H9 (cell line): ENCODE data around the gene HMCES. TPM values are rescaled to one million over a fixed set of nuclear protein-coding genes. Genes with fewer than 3 reads are reported as not detected.
"Not testable (repeated sequence)": the region's sequence is repeated elsewhere in the genome, so short reads cannot be mapped to it uniquely, and the experiment has no call there.

Source experiments
- DNase-seq: peaks from one replicate; pipeline ENCODE4 v3.0.0-alpha.2; 2017
- H2AFZ ChIP-seq: one replicate; pipeline ENCODE4 v1.6.1; 2013; ENCODE audit warnings: mild to moderate bottlenecking, low read length, control low read depth, moderate library complexity
- H2AK5ac ChIP-seq: 2 replicates; pipeline ENCODE4 v1.6.1; 2013; ENCODE audit warnings: low read length, control low read depth, mixed read lengths; ENCODE audit not compliant: insufficient read length
- H2BK120ac ChIP-seq: one replicate; pipeline ENCODE4 v1.6.1; 2013; ENCODE audit warnings: low read depth, mild to moderate bottlenecking, low read length, control low read depth, inconsistent platforms; ENCODE audit not compliant: poor library complexity, severe bottlenecking
- H2BK12ac ChIP-seq: 2 replicates; pipeline ENCODE4 v1.6.1; 2013; ENCODE audit warnings: low read length, control low read depth, mixed read lengths, low read depth; ENCODE audit not compliant: insufficient read length
- H2BK15ac ChIP-seq: 2 replicates; pipeline ENCODE4 v1.6.1; 2013; ENCODE audit warnings: low read depth, low read length, control low read depth
- H2BK20ac ChIP-seq: one replicate; pipeline ENCODE4 v1.6.1; 2013; ENCODE audit warnings: low read depth, mild to moderate bottlenecking, low read length, control low read depth, inconsistent platforms; ENCODE audit not compliant: poor library complexity, severe bottlenecking
- H2BK5ac ChIP-seq: 2 replicates; pipeline ENCODE4 v1.6.1; 2013; ENCODE audit warnings: low read length, control low read depth, mixed read lengths; ENCODE audit not compliant: insufficient read length
- H3K14ac ChIP-seq: 2 replicates; pipeline ENCODE4 v1.6.1; 2013; ENCODE audit warnings: low read length, control low read depth; ENCODE audit not compliant: insufficient read depth
- H3K18ac ChIP-seq: 2 replicates; pipeline ENCODE4 v1.6.1; 2013; ENCODE audit warnings: low read depth, mild to moderate bottlenecking, mixed read lengths, low read length, control low read depth; ENCODE audit not compliant: insufficient read length
- H3K23ac ChIP-seq: 2 replicates; pipeline ENCODE4 v1.6.1; 2013; ENCODE audit warnings: low read length, control low read depth, mixed read lengths, low read depth; ENCODE audit not compliant: insufficient read length
- H3K23me2 ChIP-seq: 2 replicates; pipeline ENCODE4 v1.6.1; 2013; ENCODE audit warnings: low read depth, mild to moderate bottlenecking, mixed read lengths, low read length, control low read depth; ENCODE audit not compliant: insufficient read length, poor library complexity, severe bottlenecking
- H3K27ac ChIP-seq: 2 replicates; pipeline ENCODE4 v1.5.1; 2013; ENCODE audit warnings: low read length, control low read depth, mixed read lengths, low read depth; ENCODE audit not compliant: insufficient read length
- H3K27me3 ChIP-seq: 2 replicates; pipeline ENCODE4 v1.6.1; 2013; ENCODE audit warnings: low read length, control low read depth, inconsistent platforms; ENCODE audit not compliant: insufficient read depth
- H3K4ac ChIP-seq: 2 replicates; pipeline ENCODE4 v1.6.1; 2013; ENCODE audit warnings: low read depth, mild to moderate bottlenecking, control low read depth, inconsistent platforms, low read length, moderate library complexity
- H3K4me1 ChIP-seq: 2 replicates; pipeline ENCODE4 v1.6.1; 2013; ENCODE audit warnings: low read length, control low read depth, inconsistent platforms; ENCODE audit not compliant: insufficient read depth
- H3K4me2 ChIP-seq: 2 replicates; pipeline ENCODE4 v1.6.1; 2013; ENCODE audit warnings: low read length, control low read depth, mixed read lengths; ENCODE audit not compliant: insufficient read length, insufficient read depth
- H3K56ac ChIP-seq: 2 replicates; pipeline ENCODE4 v1.6.1; 2013; ENCODE audit warnings: low read depth, mild to moderate bottlenecking, mixed read lengths, low read length, control low read depth; ENCODE audit not compliant: insufficient read length
- H3K79me1 ChIP-seq: 2 replicates; pipeline ENCODE4 v1.6.1; 2013; ENCODE audit warnings: low read depth, mild to moderate bottlenecking, moderate library complexity, low read length, control low read depth, inconsistent platforms; ENCODE audit not compliant: insufficient read depth, poor library complexity, severe bottlenecking
- H3K79me2 ChIP-seq: 2 replicates; pipeline ENCODE4 v1.6.1; 2013; ENCODE audit warnings: low read length, control low read depth, inconsistent platforms; ENCODE audit not compliant: insufficient read depth
- H3K9ac ChIP-seq: 2 replicates; pipeline ENCODE4 v1.6.1; 2013; ENCODE audit warnings: low read length, control low read depth, mixed read lengths; ENCODE audit not compliant: insufficient read length; ENCODE audit errors: extremely low read depth
- H3K9me3 ChIP-seq: one replicate; pipeline ENCODE4 v1.6.1; 2013; ENCODE audit warnings: low read depth, low read length, inconsistent platforms; ENCODE audit not compliant: control insufficient read depth
- H3T11ph ChIP-seq: one replicate; pipeline ENCODE4 v1.6.1; 2013; ENCODE audit warnings: mild to moderate bottlenecking, low read length, control low read depth, inconsistent platforms
- H4K20me1 ChIP-seq: one replicate; pipeline ENCODE4 v1.6.1; 2013; ENCODE audit not compliant: control insufficient read depth, insufficient read length, insufficient read depth
- H4K5ac ChIP-seq: 2 replicates; pipeline ENCODE4 v1.6.1; 2013; ENCODE audit warnings: low read depth, mild to moderate bottlenecking, mixed read lengths, low read length, control low read depth; ENCODE audit not compliant: insufficient read length
- H4K8ac ChIP-seq: replicated peaks from 2 replicates; pipeline ENCODE4 v1.6.1; 2013; ENCODE audit warnings: low read length, control low read depth, mixed read lengths, low read depth; ENCODE audit not compliant: insufficient read length
- H4K91ac ChIP-seq: 2 replicates; pipeline ENCODE4 v1.6.1; 2013; ENCODE audit warnings: low read depth, mild to moderate bottlenecking, moderate library complexity, mixed read lengths, low read length, control low read depth; ENCODE audit not compliant: insufficient read length
- H3K27ac Mint-ChIP-seq, 3 experiments: 2 replicates in 2 of 3; 3 replicates in 1 of 3; pipeline ENCODE4 v1.8.0; 2020 to 2021; ENCODE audit warnings: mixed read lengths in 3 of 3, mild to moderate bottlenecking in 1 of 3, moderate library complexity in 1 of 3
- H3K27me3 Mint-ChIP-seq: 2 replicates; pipeline ENCODE4 v1.8.0; 2021; ENCODE audit warnings: low read depth, mild to moderate bottlenecking, moderate library complexity, mixed read lengths
- H3K36me3 Mint-ChIP-seq, 3 experiments: 2 replicates in 2 of 3; 3 replicates in 1 of 3; pipeline ENCODE4 v1.8.0; 2020 to 2021; ENCODE audit warnings: low read depth in 3 of 3, mixed read lengths in 3 of 3; ENCODE audit not compliant: insufficient read depth in 1 of 3
- H3K4me1 Mint-ChIP-seq, 2 experiments: 2 replicates each; pipeline ENCODE4 v1.8.0; 2020; ENCODE audit warnings: mixed read lengths in 2 of 2
- H3K4me3 Mint-ChIP-seq, 2 experiments: 2 replicates in 1 of 2; 3 replicates in 1 of 2; pipeline ENCODE4 v1.8.0; 2020 to 2021; ENCODE audit warnings: mild to moderate bottlenecking in 2 of 2, mixed read lengths in 2 of 2, moderate library complexity in 1 of 2
- H3K9me3 Mint-ChIP-seq, 2 experiments: 2 replicates in 1 of 2; 3 replicates in 1 of 2; pipeline ENCODE4 v1.8.0; 2020; ENCODE audit warnings: mild to moderate bottlenecking in 2 of 2, mixed read lengths in 2 of 2, moderate library complexity in 1 of 2
- CTCF ChIP-seq: fragments of 200-600 bp; sonication (generic); conservative IDR thresholded peaks from 3 replicates; pipeline ENCODE4 v1.8.0; 2021; ENCODE audit warnings: antibody characterized with exemption, mild to moderate bottlenecking
- WGBS: extraction: QIAGEN DNeasy Blood & Tissue Kit; methylation state at CpG from one replicate; pipeline ENCODE4 v1.1.7; 2013; ENCODE audit warnings: missing lambda C conversion rate, low lambda C conversion rate, mixed read lengths; ENCODE audit not compliant: insufficient read length; ENCODE audit errors: extremely low coverage; 5-methylcytosine and 5-hydroxymethylcytosine counted together
- total RNA-seq: library from RNA; stranded (reverse); gene quantifications from 2 replicates; pipeline ENCODE4 v1.2.1, GENCODE V29; 2021

The HMCES gene
- total RNA-seq, 1 experiment from 2014 or later = 52.4 TPM

GRCh38 chr3:129336093-129336706, 57.5 kb downstream of the HMCES start:
- Histone ChIP-seq H3K23me2 (no peaks in the 10 kb centered on the region), H3K18ac (no peak overlapping the region), H4K20me1 (no peaks in the 10 kb centered on the region), H3K23ac (no peak overlapping the region), H3K56ac (no peak overlapping the region), H2BK12ac (no peak overlapping the region), H3K27me3 (no peaks in the 10 kb centered on the region), H3K4me1 (no peaks in the 10 kb centered on the region), H3K79me1 (no peaks in the 10 kb centered on the region), H3K9ac (no peak overlapping the region), H3K14ac (no peak overlapping the region), H2BK20ac (no peak overlapping the region), H2AFZ (no peak overlapping the region), H4K8ac (no peak overlapping the region), H2BK15ac (no peak overlapping the region), H3K79me2 (no peaks in the 10 kb centered on the region), H4K5ac (no peak overlapping the region), H3K4ac (no peak overlapping the region), H2BK120ac (no peak overlapping the region), H2BK5ac (no peak overlapping the region), H3T11ph (no peak overlapping the region), H3K4me2 (no peak overlapping the region), H2AK5ac (no peak overlapping the region), H3K27ac (no peak overlapping the region), H4K91ac (no peak overlapping the region), H3K9me3 (no peaks in the 10 kb centered on the region)
- Mint-ChIP-seq H3K9me3 (peaks cover 12 to 13% of the 10 kb centered on the region in 2 experiments; a peak in 4 of 5 replicates), H3K27me3 (peaks cover 3% of the 10 kb centered on the region), H3K4me3 (no peak overlapping the region), H3K27ac (no peak overlapping the region), H3K36me3 (peaks cover 0 to 3% (median 2%) of the 10 kb centered on the region in 3 experiments; a peak in 1 of 7 replicates), H3K4me1 (peaks cover 2 to 5% of the 10 kb centered on the region in 2 experiments; a peak in 2 of 4 replicates)
- no peak for TF ChIP-seq CTCF
- no peak for DNase-seq
- no CpG with 5 or more reads among the region's 6 CpGs for WGBS

GRCh38 chr3:129337719-129338118, 59.0 kb downstream of the HMCES start:
- H2BK20ac ChIP-seq, H2AFZ ChIP-seq, H3T11ph ChIP-seq, H2BK120ac ChIP-seq, H4K8ac ChIP-seq, H4K20me1 ChIP-seq, H2BK15ac ChIP-seq, H3K9me3 ChIP-seq, H3K4me3 Mint-ChIP-seq, H3K79me2 ChIP-seq, H3K23me2 ChIP-seq, H3K79me1 ChIP-seq, H2BK12ac ChIP-seq, H3K27me3 ChIP-seq, H2BK5ac ChIP-seq, H3K4me1 ChIP-seq, H3K56ac ChIP-seq, H3K23ac ChIP-seq, H3K4me2 ChIP-seq, H3K14ac ChIP-seq, H3K36me3 Mint-ChIP-seq, H3K4ac ChIP-seq, DNase-seq, H3K27me3 Mint-ChIP-seq, H4K5ac ChIP-seq, H2AK5ac ChIP-seq, H3K4me1 Mint-ChIP-seq, H3K9ac ChIP-seq, H3K18ac ChIP-seq, H3K27ac ChIP-seq, H3K27ac Mint-ChIP-seq, H4K91ac ChIP-seq: not testable (repeated sequence)
- no CpG with 5 or more reads among the region's 4 CpGs for WGBS
- peaks cover 16 to 17% of the 10 kb centered on the region in 2 experiments; a peak in 4 of 5 replicates for H3K9me3 Mint-ChIP-seq
